H1 (cell line): ENCODE data around the gene FAM3B.

Experiments used
- CHD2 ChIP-seq: IDR thresholded peaks from 2 replicates; pipeline ENCODE4 v1.6.1; 2012; ENCODE audit warnings: low read length, improper control_type of control experiment
- EP300 ChIP-seq, 2 experiments: IDR thresholded peaks; 1 replicate in 1 of 2; 2 replicates in 1 of 2; pipeline ENCODE4 v1.6.1; 2011 to 2012; ENCODE audit warnings: low read depth in 2 of 2, low read length in 2 of 2, mild to moderate bottlenecking in 2 of 2, borderline replicate concordance in 1 of 2, inconsistent platforms in 1 of 2, moderate library complexity in 1 of 2
- EZH2 ChIP-seq: fragments of 200-600 bp; sonication (generic); IDR thresholded peaks from 2 replicates; pipeline ENCODE4 v1.7.1; 2012; ENCODE audit warnings: low read depth, mild to moderate bottlenecking, moderate library complexity, low read length, inconsistent platforms; ENCODE audit not compliant: severe bottlenecking
- HDAC6 ChIP-seq: IDR thresholded peaks from one replicate; pipeline ENCODE4 v1.7.1; 2012; ENCODE audit warnings: low read depth, mild to moderate bottlenecking, inconsistent platforms, low read length, moderate library complexity
- MAFK ChIP-seq: IDR thresholded peaks from 2 replicates; pipeline ENCODE4 v1.6.1; 2012; ENCODE audit warnings: low read depth, mild to moderate bottlenecking, improper control_type of control experiment, low read length
- POLR2A ChIP-seq, 2 experiments: IDR thresholded peaks; 1 replicate in 1 of 2; 2 replicates in 1 of 2; pipeline ENCODE4 v1.6.1; 2011; ENCODE audit warnings: low read depth in 2 of 2, low read length in 2 of 2, mild to moderate bottlenecking in 2 of 2; ENCODE audit errors: control extremely low read depth in 1 of 2
- POLR2AphosphoS5 ChIP-seq: IDR thresholded peaks from 2 replicates; pipeline ENCODE4 v1.6.1; 2011; ENCODE audit warnings: low read depth, low read length
- RAD21 ChIP-seq, 2 experiments: IDR thresholded peaks in 1 of 2; conservative IDR thresholded peaks in 1 of 2; 2 replicates each; pipeline ENCODE4 v1.6.1; 2011; ENCODE audit warnings: low read depth in 2 of 2, low read length in 2 of 2, improper control_type of control experiment in 1 of 2, inconsistent platforms in 1 of 2, mild to moderate bottlenecking in 1 of 2, moderate library complexity in 1 of 2
- RFX5 ChIP-seq: IDR thresholded peaks from 2 replicates; pipeline ENCODE4 v1.6.1; 2011; ENCODE audit warnings: low read depth, low read length, improper control_type of control experiment, borderline replicate concordance
- TAF1 ChIP-seq: IDR thresholded peaks from 2 replicates; pipeline ENCODE4 v1.6.1; 2011; ENCODE audit warnings: mild to moderate bottlenecking, low read depth, low read length
- TF ChIP-seq, protein P1 (sequence below), 3 experiments: IDR thresholded peaks; 1 replicate in 2 of 3; 2 replicates in 1 of 3; pipeline versions ENCODE4 v1.5.1 to v1.6.1; 2011; ENCODE audit warnings: low read length in 3 of 3, mild to moderate bottlenecking in 3 of 3, inconsistent platforms in 2 of 3, low read depth in 1 of 3, moderate library complexity in 1 of 3; ENCODE audit not compliant: insufficient read depth in 1 of 3; ENCODE audit errors: control extremely low read depth in 1 of 3

DNA sequence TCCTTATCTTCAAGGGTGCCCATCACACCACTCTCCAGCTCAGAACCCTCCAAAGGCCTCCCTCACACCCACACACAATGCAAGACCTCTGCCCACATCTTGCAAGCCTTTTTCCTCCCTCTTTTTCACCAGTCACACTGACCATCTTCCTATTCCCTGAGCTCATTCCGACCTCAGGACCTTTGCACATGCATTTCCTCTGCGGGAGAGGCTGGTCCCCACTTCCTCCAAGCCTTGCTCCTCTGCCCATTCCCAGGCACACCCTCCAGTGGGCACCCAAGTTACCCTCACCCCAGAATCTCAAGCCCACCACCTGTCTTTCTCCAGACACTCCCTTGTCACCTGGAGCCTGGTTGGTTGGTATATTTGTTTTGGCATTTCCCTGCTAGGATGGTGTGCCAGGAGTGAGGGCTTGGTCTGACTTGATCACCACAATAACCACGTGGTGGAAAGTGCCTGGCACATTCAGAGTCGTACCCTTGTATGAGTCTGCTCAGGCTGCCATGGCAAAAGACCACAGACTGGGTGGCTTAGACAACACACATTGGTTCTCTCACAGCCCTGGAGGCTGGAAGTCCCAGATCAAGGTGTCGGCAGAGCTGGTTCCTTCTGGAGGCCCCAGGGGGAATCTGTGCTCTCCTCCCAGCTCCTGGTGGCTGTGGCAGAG, 58.4 kb downstream of the FAM3B start:
- no peak for TF ChIP-seq EZH2
- no peak for TF ChIP-seq EP300 (IDR thresholded peaks at IDR 0.05; ENCODE audit: borderline replicate concordance in 1 of 2, low read depth in 2 of 2, low read length in 2 of 2)
- TF ChIP-seq CHD2: no peak
- no peak for TF ChIP-seq RFX5
- no peak for TF ChIP-seq HDAC6
- no peak for TF ChIP-seq MAFK
- no peak for TF ChIP-seq RAD21 (IDR thresholded peaks at IDR 0.05 in 1 of 2, conservative IDR thresholded peaks at IDR 0.05 in 1 of 2; ENCODE audit: low read depth in 2 of 2, low read length in 2 of 2)
- TF ChIP-seq, protein P1, sequence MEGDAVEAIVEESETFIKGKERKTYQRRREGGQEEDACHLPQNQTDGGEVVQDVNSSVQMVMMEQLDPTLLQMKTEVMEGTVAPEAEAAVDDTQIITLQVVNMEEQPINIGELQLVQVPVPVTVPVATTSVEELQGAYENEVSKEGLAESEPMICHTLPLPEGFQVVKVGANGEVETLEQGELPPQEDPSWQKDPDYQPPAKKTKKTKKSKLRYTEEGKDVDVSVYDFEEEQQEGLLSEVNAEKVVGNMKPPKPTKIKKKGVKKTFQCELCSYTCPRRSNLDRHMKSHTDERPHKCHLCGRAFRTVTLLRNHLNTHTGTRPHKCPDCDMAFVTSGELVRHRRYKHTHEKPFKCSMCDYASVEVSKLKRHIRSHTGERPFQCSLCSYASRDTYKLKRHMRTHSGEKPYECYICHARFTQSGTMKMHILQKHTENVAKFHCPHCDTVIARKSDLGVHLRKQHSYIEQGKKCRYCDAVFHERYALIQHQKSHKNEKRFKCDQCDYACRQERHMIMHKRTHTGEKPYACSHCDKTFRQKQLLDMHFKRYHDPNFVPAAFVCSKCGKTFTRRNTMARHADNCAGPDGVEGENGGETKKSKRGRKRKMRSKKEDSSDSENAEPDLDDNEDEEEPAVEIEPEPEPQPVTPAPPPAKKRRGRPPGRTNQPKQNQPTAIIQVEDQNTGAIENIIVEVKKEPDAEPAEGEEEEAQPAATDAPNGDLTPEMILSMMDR (IDR thresholded peaks at IDR 0.05; ENCODE audit: control extremely low read depth in 1 of 3, insufficient read depth in 1 of 3, low read depth in 1 of 3, low read length in 3 of 3): no peak
- TF ChIP-seq TAF1: no peak
- no peak for TF ChIP-seq POLR2AphosphoS5
- no peak for TF ChIP-seq POLR2A (IDR thresholded peaks at IDR 0.05; ENCODE audit: control extremely low read depth in 1 of 2, low read depth in 2 of 2, low read length in 2 of 2)
